Measurements from ENCODE around the gene ROBO1.

Gene ROBO1

GRCh38 chr3:79215286-79215685 is 552.5 kb downstream of the ROBO1 start:
- no peak for DNase-seq (ENCODE audit: extremely low spot score)
- ChIA-PET CTCF (no interaction called here), POLR2A (no interaction called here)
- TF ChIP-seq TARDBP (IDR thresholded peaks at IDR 0.05) (no peak), FOXM1 (IDR thresholded peaks at IDR 0.05; ENCODE audit: borderline replicate concordance) (no peak), L3MBTL2 (conservative IDR thresholded peaks at IDR 0.05) (no peak), PKNOX1 (IDR thresholded peaks at IDR 0.05) (no peak), HDGF (IDR thresholded peaks at IDR 0.05; ENCODE audit: borderline replicate concordance) (no peak), ARNT (IDR thresholded peaks at IDR 0.05) (no peak), FOXA1 (IDR thresholded peaks at IDR 0.05) (no peak), ZNF384 (IDR thresholded peaks at IDR 0.05) (no peak), LEF1 (IDR thresholded peaks at IDR 0.05; ENCODE audit: borderline replicate concordance) (no peak), NFRKB (IDR thresholded peaks at IDR 0.05) (no peak), BHLHE40 (IDR thresholded peaks at IDR 0.05; ENCODE audit: borderline replicate concordance) (no peak), CTBP1 (IDR thresholded peaks at IDR 0.05; ENCODE audit: borderline replicate concordance) (no peak), SP1 (IDR thresholded peaks at IDR 0.05) (no peak)

- ChIA-PET CTCF (interaction anchor here (0.6 kb wide), 1 partner anchor 63 kb away, joined by 3 read pairs; no protein-coding TSS in a partner anchor), POLR2A (no interaction called here)
- no peak for TF ChIP-seq FOXK2 (IDR thresholded peaks at IDR 0.05)
- TF ChIP-seq L3MBTL2 (conservative IDR thresholded peaks at IDR 0.05): peak; percentile 43
- DNase-seq (ENCODE audit: extremely low spot score): no peak
These were observed 556.0 kb downstream of the ROBO1 start for GRCh38 chr3:79211586-79212359.

- no peak for DNase-seq (ENCODE audit: extremely low spot score)
- CTCF ChIA-PET: no interaction called here
- no peak for TF ChIP-seq ARNT (IDR thresholded peaks at IDR 0.05)
- TF ChIP-seq FOXK2 (IDR thresholded peaks at IDR 0.05): no peak
- no peak for TF ChIP-seq FOXM1 (IDR thresholded peaks at IDR 0.05; ENCODE audit: borderline replicate concordance)
- TF ChIP-seq HDGF (IDR thresholded peaks at IDR 0.05; ENCODE audit: borderline replicate concordance): no peak
- no peak for TF ChIP-seq LEF1 (IDR thresholded peaks at IDR 0.05; ENCODE audit: borderline replicate concordance)
- no peak for TF ChIP-seq CTBP1 (IDR thresholded peaks at IDR 0.05; ENCODE audit: borderline replicate concordance)
- no peak for TF ChIP-seq ELF4 (IDR thresholded peaks at IDR 0.05)
- no peak for TF ChIP-seq L3MBTL2 (conservative IDR thresholded peaks at IDR 0.05)
- no peak for TF ChIP-seq ZNF384 (IDR thresholded peaks at IDR 0.05)
- TF ChIP-seq SP1 (IDR thresholded peaks at IDR 0.05): no peak
- no peak for TF ChIP-seq FOXA1 (IDR thresholded peaks at IDR 0.05)
- no peak for TF ChIP-seq SUZ12 (IDR thresholded peaks at IDR 0.05)
- POLR2A ChIA-PET: no interaction called here
These were observed 563.4 kb downstream of the ROBO1 start for GRCh38 chr3:79204351-79204750.

GRCh38 chr3:79203144-79203519 is 564.7 kb downstream of the ROBO1 start:
- TF ChIP-seq ZNF384 (IDR thresholded peaks at IDR 0.05): no peak
- no peak for TF ChIP-seq SUZ12 (IDR thresholded peaks at IDR 0.05)
- TF ChIP-seq ARNT (IDR thresholded peaks at IDR 0.05): no peak
- TF ChIP-seq BHLHE40 (IDR thresholded peaks at IDR 0.05; ENCODE audit: borderline replicate concordance): no peak
- TF ChIP-seq PKNOX1 (IDR thresholded peaks at IDR 0.05): no peak
- TF ChIP-seq LEF1 (IDR thresholded peaks at IDR 0.05; ENCODE audit: borderline replicate concordance): no peak
- TF ChIP-seq ELF4 (IDR thresholded peaks at IDR 0.05): no peak
- no peak for TF ChIP-seq NFRKB (IDR thresholded peaks at IDR 0.05)
- TF ChIP-seq L3MBTL2 (conservative IDR thresholded peaks at IDR 0.05): no peak
- no peak for TF ChIP-seq FOXK2 (IDR thresholded peaks at IDR 0.05)
- TF ChIP-seq HDGF (IDR thresholded peaks at IDR 0.05; ENCODE audit: borderline replicate concordance): no peak
- no peak for TF ChIP-seq CTBP1 (IDR thresholded peaks at IDR 0.05; ENCODE audit: borderline replicate concordance)
- no peak for TF ChIP-seq FOXA1 (IDR thresholded peaks at IDR 0.05)
- POLR2A ChIA-PET: no interaction called here
- CTCF ChIA-PET: no interaction called here
- no peak for DNase-seq (ENCODE audit: extremely low spot score)

GRCh38 chr3:79202471-79203143 is 565.2 kb downstream of the ROBO1 start:
- DNase-seq (ENCODE audit: extremely low spot score): no peak
- TF ChIP-seq PKNOX1 (IDR thresholded peaks at IDR 0.05) (no peak), ELF4 (IDR thresholded peaks at IDR 0.05) (no peak), FOXK2 (IDR thresholded peaks at IDR 0.05) (no peak), SUZ12 (IDR thresholded peaks at IDR 0.05) (no peak), SP1 (IDR thresholded peaks at IDR 0.05) (no peak), ARNT (IDR thresholded peaks at IDR 0.05) (no peak), L3MBTL2 (conservative IDR thresholded peaks at IDR 0.05) (no peak), TARDBP (IDR thresholded peaks at IDR 0.05) (no peak), HDGF (IDR thresholded peaks at IDR 0.05; ENCODE audit: borderline replicate concordance) (no peak), ZNF384 (IDR thresholded peaks at IDR 0.05) (no peak), NFRKB (IDR thresholded peaks at IDR 0.05) (no peak), CTBP1 (IDR thresholded peaks at IDR 0.05; ENCODE audit: borderline replicate concordance) (no peak), BHLHE40 (IDR thresholded peaks at IDR 0.05; ENCODE audit: borderline replicate concordance) (no peak), FOXM1 (IDR thresholded peaks at IDR 0.05; ENCODE audit: borderline replicate concordance) (no peak), FOXA1 (IDR thresholded peaks at IDR 0.05) (no peak)
- CTCF ChIA-PET: no interaction called here
- POLR2A ChIA-PET: no interaction called here

- ChIA-PET POLR2A (no interaction called here), CTCF (no interaction called here)
- no peak for DNase-seq (ENCODE audit: extremely low spot score)
- TF ChIP-seq BHLHE40 (IDR thresholded peaks at IDR 0.05; ENCODE audit: borderline replicate concordance) (no peak), ELF4 (IDR thresholded peaks at IDR 0.05) (no peak), ZNF384 (IDR thresholded peaks at IDR 0.05) (no peak), SP1 (IDR thresholded peaks at IDR 0.05) (no peak), NFRKB (IDR thresholded peaks at IDR 0.05) (no peak), CTBP1 (IDR thresholded peaks at IDR 0.05; ENCODE audit: borderline replicate concordance) (no peak), SUZ12 (IDR thresholded peaks at IDR 0.05) (no peak), FOXK2 (IDR thresholded peaks at IDR 0.05) (no peak), TARDBP (IDR thresholded peaks at IDR 0.05) (no peak), ARNT (IDR thresholded peaks at IDR 0.05) (no peak), PKNOX1 (IDR thresholded peaks at IDR 0.05) (no peak), L3MBTL2 (conservative IDR thresholded peaks at IDR 0.05) (no peak), LEF1 (IDR thresholded peaks at IDR 0.05; ENCODE audit: borderline replicate concordance) (no peak), FOXM1 (IDR thresholded peaks at IDR 0.05; ENCODE audit: borderline replicate concordance) (no peak), HDGF (IDR thresholded peaks at IDR 0.05; ENCODE audit: borderline replicate concordance) (no peak), FOXA1 (IDR thresholded peaks at IDR 0.05) (no peak)
These were observed 567.3 kb downstream of the ROBO1 start for GRCh38 chr3:79200456-79200855.
